HG02678 (cell line): Measurements from ENCODE around the gene SPHKAP.
"Not testable (repeated sequence)": the region's sequence is repeated elsewhere in the genome, so short reads cannot be mapped to it uniquely, and the experiment has no call there.

Experiments used
- ATAC-seq: cut with Tn5 transposase; IDR thresholded peaks from one replicate; pipeline ENCODE4 v1.9.1; 2021; ENCODE audit warnings: mild to moderate bottlenecking, moderate library complexity; ENCODE audit not compliant: unreplicated experiment

SPHKAP gene

GRCh38 chr2:228040995-228041394 is 140.5 kb downstream of the SPHKAP start:
- ATAC-seq: no peak

GRCh38 chr2:228039752-228040534 is 141.5 kb downstream of the SPHKAP start:
- peak; percentile 81 for ATAC-seq

- no peak for ATAC-seq
Measured at GRCh38 chr2:228038967-228039366, 142.5 kb downstream of the SPHKAP start.

- no peak for ATAC-seq
Measured at GRCh38 chr2:228037915-228038314, 143.6 kb downstream of the SPHKAP start.

GRCh38 chr2:228023619-228024018 is 157.9 kb downstream of the SPHKAP start:
- no peak for ATAC-seq

GRCh38 chr2:228018311-228018710 is 163.2 kb downstream of the SPHKAP start:
- no peak for ATAC-seq

- ATAC-seq: no peak
Measured at GRCh38 chr2:228017784-228018183, 163.7 kb downstream of the SPHKAP start.

GRCh38 chr2:228016402-228016801 is 165.1 kb downstream of the SPHKAP start:
- no peak for ATAC-seq

GRCh38 chr2:228015741-228016140 is 165.7 kb downstream of the SPHKAP start:
- ATAC-seq: no peak

GRCh38 chr2:227996366-227996765 is 185.1 kb downstream of the SPHKAP start:
- no peak for ATAC-seq

- no peak for ATAC-seq
Measured at GRCh38 chr2:227990937-227991336, 190.6 kb downstream of the SPHKAP start.

GRCh38 chr2:227973241-227973640 is 208.2 kb downstream of the SPHKAP start:
- ATAC-seq: no peak

- no peak for ATAC-seq
Measured at GRCh38 chr2:227971619-227972230, 209.8 kb downstream of the SPHKAP start.

GRCh38 chr2:227960317-227960716 is 221.2 kb downstream of the SPHKAP start:
- ATAC-seq: no peak

GRCh38 chr2:227942965-227943364 is 238.5 kb downstream of the SPHKAP start:
- ATAC-seq: no peak

GRCh38 chr2:227942021-227942420 is 239.5 kb downstream of the SPHKAP start:
- ATAC-seq: no peak

GRCh38 chr2:227939271-227940027 is 242.0 kb downstream of the SPHKAP start:
- ATAC-seq: no peak

GRCh38 chr2:227936249-227936648 is 245.2 kb downstream of the SPHKAP start:
- ATAC-seq: not testable (repeated sequence)

- no peak for ATAC-seq
Measured at GRCh38 chr2:227933884-227934283, 247.6 kb downstream of the SPHKAP start.

- no peak for ATAC-seq
Measured at GRCh38 chr2:227932403-227932802, 249.1 kb downstream of the SPHKAP start.

GRCh38 chr2:227932001-227932400 is 249.5 kb downstream of the SPHKAP start:
- ATAC-seq: no peak
